Measurements from ENCODE around the gene CARMIL1. TPM values are rescaled to one million over a fixed set of nuclear protein-coding genes. Genes with fewer than 3 reads are reported as not detected.

CARMIL1 gene
- total and polyA plus RNA-seq, 2 of the 8 experiments (the other 6 are each of a cell fraction or from before 2014, with no cell fraction given) = 20.3 to 40.4 TPM

GRCh38 chr6:25435416-25435985 lies 156.3 kb downstream of the CARMIL1 start (continued):
- TF ChIP-seq RXRA (IDR thresholded peaks at IDR 0.05; ENCODE audit: insufficient read depth, low read depth, low read length) = no peak
- TF ChIP-seq SP2 (IDR thresholded peaks at IDR 0.05; ENCODE audit: low read length) = no peak

Measured in H1 (cell line).